WTC11 (cell line): Measurements from ENCODE around the gene RFTN2. TPM values are rescaled to one million over a fixed set of nuclear protein-coding genes. Genes with fewer than 3 reads are reported as not detected.

Experiments used
- ATAC-seq: fragments of 200-7000 bp; cut with Tn5 transposase; 2 replicates; pipeline ENCODE4 v1.10.0; 2021; ENCODE audit warnings: mild to moderate bottlenecking, moderate library complexity
- CTCF ChIA-PET: fragments of 300-600 bp; sonication (Branson Sonifier 250); formaldehyde crosslinking; loops from one replicate; lab custom pipeline; 2021; ENCODE audit warnings: antibody characterized with exemption; lab: Charles Lee
- POLR2A ChIA-PET: fragments of 350-600 bp; sonication (Branson Sonifier 250); formaldehyde crosslinking; loops from one replicate; lab custom pipeline; 2021; ENCODE audit warnings: antibody characterized with exemption; lab: Charles Lee
- DNase-seq: peaks from one replicate; pipeline ENCODE4 v3.0.0; 2021; ENCODE audit warnings: low spot score
- H3K27ac Mint-ChIP-seq: 2 replicates; pipeline ENCODE4 v1.8.0; 2021; ENCODE audit warnings: mixed read lengths
- H3K27me3 Mint-ChIP-seq: 2 replicates; pipeline ENCODE4 v1.8.0; 2021; ENCODE audit warnings: low read depth, mild to moderate bottlenecking, moderate library complexity, mixed read lengths
- H3K36me3 Mint-ChIP-seq: 2 replicates; pipeline ENCODE4 v1.8.0; 2021; ENCODE audit warnings: mixed read lengths
- H3K4me1 Mint-ChIP-seq: 2 replicates; pipeline ENCODE4 v1.8.0; 2022; ENCODE audit warnings: mixed read lengths
- H3K4me3 Mint-ChIP-seq: 2 replicates; pipeline ENCODE4 v1.8.0; 2021; ENCODE audit warnings: mild to moderate bottlenecking, moderate library complexity, mixed read lengths
- H3K9me3 Mint-ChIP-seq: 2 replicates; pipeline ENCODE4 v1.8.0; 2021; ENCODE audit warnings: mixed read lengths
- ATF3 ChIP-seq: sonication (generic); formaldehyde crosslinking; conservative IDR thresholded peaks from 2 replicates; pipeline ENCODE4 v1.8.1; 2022; ENCODE audit warnings: mild to moderate bottlenecking, missing genetic modification reagents
- EMX1 ChIP-seq: fragments of 250-450 bp; sonication (Bioruptor Pico); IDR thresholded peaks from 2 replicates; pipeline ENCODE4 v1.8.0; 2021; ENCODE audit warnings: mild to moderate bottlenecking
- ERG ChIP-seq: fragments of 250-450 bp; sonication (Bioruptor Pico); IDR thresholded peaks from 2 replicates; pipeline ENCODE4 v1.8.0; 2021; ENCODE audit warnings: mild to moderate bottlenecking
- JUN ChIP-seq: sonication (generic); formaldehyde crosslinking; IDR thresholded peaks from 2 replicates; pipeline ENCODE4 v1.8.0; 2023; ENCODE audit warnings: mild to moderate bottlenecking, missing genetic modification reagents
- MYBL2 ChIP-seq: sonication (generic); formaldehyde crosslinking; IDR thresholded peaks from 2 replicates; pipeline ENCODE4 v1.8.1; 2023; ENCODE audit warnings: mild to moderate bottlenecking, moderate library complexity, missing genetic modification reagents
- PRDM15 ChIP-seq: sonication (generic); formaldehyde crosslinking; IDR thresholded peaks from 2 replicates; pipeline ENCODE4 v1.8.0; 2022; ENCODE audit warnings: missing genetic modification reagents
- SMAD3 ChIP-seq: sonication (generic); formaldehyde crosslinking; IDR thresholded peaks from 2 replicates; pipeline ENCODE4 v1.8.0; 2022; ENCODE audit warnings: missing genetic modification reagents, mild to moderate bottlenecking, borderline replicate concordance
- SP1 ChIP-seq: sonication (generic); formaldehyde crosslinking; conservative IDR thresholded peaks from 2 replicates; pipeline ENCODE4 v1.8.1; 2022; ENCODE audit warnings: missing genetic modification reagents
- ZNF121 ChIP-seq: sonication (generic); formaldehyde crosslinking; IDR thresholded peaks from 2 replicates; pipeline ENCODE4 v1.8.0; 2023; ENCODE audit warnings: missing genetic modification reagents
- ZNF219 ChIP-seq: sonication (generic); formaldehyde crosslinking; IDR thresholded peaks from 2 replicates; pipeline ENCODE4 v1.8.0; 2023; ENCODE audit warnings: missing genetic modification reagents, mild to moderate bottlenecking, borderline replicate concordance
- ZNF317 ChIP-seq: sonication (generic); formaldehyde crosslinking; IDR thresholded peaks from 2 replicates; pipeline ENCODE4 v1.8.1; 2023; ENCODE audit warnings: low read depth, mild to moderate bottlenecking, moderate library complexity, missing genetic modification reagents, borderline replicate concordance
- ZNF532 ChIP-seq: fragments of 250-450 bp; sonication (Bioruptor Pico); IDR thresholded peaks from 2 replicates; pipeline ENCODE4 v1.9.0; 2021; ENCODE audit warnings: mild to moderate bottlenecking, borderline replicate concordance
- total RNA-seq: library from RNA; stranded (reverse); gene quantifications from 3 replicates; pipeline ENCODE4 v1.2.3, GENCODE V29; 2021
- TF ChIP-seq, protein P1 (sequence below): fragments of 250-450 bp; sonication (Bioruptor Pico); IDR thresholded peaks from 2 replicates; pipeline ENCODE4 v1.9.0; 2021; ENCODE audit warnings: moderate library complexity, mild to moderate bottlenecking, inconsistent platforms, borderline replicate concordance
- TF ChIP-seq, protein P2 (sequence below): sonication (generic); formaldehyde crosslinking; IDR thresholded peaks from 2 replicates; pipeline ENCODE4 v1.8.0; 2022; ENCODE audit warnings: mild to moderate bottlenecking, missing genetic modification reagents
- TF ChIP-seq, protein P3 (sequence below): fragments of 250-450 bp; sonication (Bioruptor Pico); IDR thresholded peaks from 2 replicates; pipeline ENCODE4 v2.1.2; 2022; ENCODE audit warnings: mild to moderate bottlenecking, moderate library complexity

Gene RFTN2
- total RNA-seq, 1 experiment from 2014 or later, result 1.9 TPM

DNA sequence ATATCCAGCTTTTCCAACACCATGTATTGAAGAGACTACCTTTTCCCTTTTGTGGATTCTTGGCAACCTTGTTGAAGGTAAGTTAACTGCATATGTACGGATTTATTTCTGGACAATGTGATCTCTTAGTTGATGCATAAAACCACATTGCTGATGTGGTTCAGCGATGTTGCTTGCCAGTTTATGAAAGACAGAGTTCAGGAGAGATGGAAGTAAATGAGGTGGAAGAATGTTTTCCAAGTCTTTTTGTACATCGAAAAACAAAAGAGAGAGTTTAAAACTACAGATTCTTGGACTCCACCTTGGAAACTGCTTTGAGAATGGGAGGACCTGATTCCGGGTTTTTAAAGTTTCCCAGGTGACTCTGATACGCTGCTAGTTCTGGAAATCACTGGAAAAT, 115.7 kb downstream of the RFTN2 start (continued):
- no peak for TF ChIP-seq PRDM15 (CRISPR knock-in tag)

DNA sequence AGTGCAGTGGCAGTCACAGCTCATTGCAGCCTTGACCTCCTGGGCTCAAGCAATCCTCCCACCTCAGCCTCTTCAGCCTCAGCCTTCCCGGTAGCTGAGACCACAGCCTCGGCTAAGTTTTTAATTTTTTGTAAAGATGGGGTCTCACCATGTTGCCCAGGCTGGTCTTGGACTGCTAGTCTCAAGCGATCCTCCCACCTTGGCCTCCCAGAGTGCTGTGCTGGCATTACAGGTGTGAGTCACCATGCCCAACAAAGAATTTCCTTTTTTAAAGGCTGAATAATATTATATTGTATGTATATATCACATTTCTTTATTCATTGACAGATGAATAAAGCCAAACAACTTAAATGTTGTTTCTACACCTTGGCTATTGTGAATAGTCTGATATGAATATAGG, 117.0 kb downstream of the RFTN2 start:
- Mint-ChIP-seq H3K27me3 (no peaks in the 10 kb centered on the region), H3K27ac (no peak overlapping the region; the same call in 1 of the 2 replicates), H3K4me1 (peaks cover 6% of the 10 kb centered on the region; the same call in 1 of the 2 replicates), H3K9me3 (peaks cover 4% of the 10 kb centered on the region), H3K36me3 (peaks cover 41% of the 10 kb centered on the region), H3K4me3 (no peak overlapping the region)
- ChIA-PET POLR2A (no interaction called here), CTCF (no interaction called here)
- ATAC-seq, result no peak
- no peak for DNase-seq
- peak; percentile 84 for TF ChIP-seq ZNF121 (CRISPR knock-in tag)
- no peak for TF ChIP-seq EMX1 (CRISPR knock-in tag)
- no peak for TF ChIP-seq ERG
- no peak for TF ChIP-seq ZNF532
- no peak for TF ChIP-seq SMAD3 (CRISPR knock-in tag)
- TF ChIP-seq, all 79 proteins: peak for 1

- POLR2A ChIA-PET, result interaction anchor here (0.6 kb wide), 1 partner anchor 52 kb away, joined by 3 read pairs; no protein-coding TSS in a partner anchor
- no peak overlapping the region for H3K4me3 Mint-ChIP-seq
- TF ChIP-seq ZNF219 (CRISPR knock-in tag), result no peak
- TF ChIP-seq, protein P1, sequence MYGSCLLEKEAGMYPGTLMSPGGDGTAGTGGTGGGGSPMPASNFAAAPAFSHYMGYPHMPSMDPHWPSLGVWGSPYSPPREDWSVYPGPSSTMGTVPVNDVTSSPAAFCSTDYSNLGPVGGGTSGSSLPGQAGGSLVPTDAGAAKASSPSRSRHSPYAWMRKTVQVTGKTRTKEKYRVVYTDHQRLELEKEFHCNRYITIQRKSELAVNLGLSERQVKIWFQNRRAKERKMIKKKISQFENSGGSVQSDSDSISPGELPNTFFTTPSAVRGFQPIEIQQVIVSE (CRISPR knock-in tag), result no peak
- TF ChIP-seq, protein P2, sequence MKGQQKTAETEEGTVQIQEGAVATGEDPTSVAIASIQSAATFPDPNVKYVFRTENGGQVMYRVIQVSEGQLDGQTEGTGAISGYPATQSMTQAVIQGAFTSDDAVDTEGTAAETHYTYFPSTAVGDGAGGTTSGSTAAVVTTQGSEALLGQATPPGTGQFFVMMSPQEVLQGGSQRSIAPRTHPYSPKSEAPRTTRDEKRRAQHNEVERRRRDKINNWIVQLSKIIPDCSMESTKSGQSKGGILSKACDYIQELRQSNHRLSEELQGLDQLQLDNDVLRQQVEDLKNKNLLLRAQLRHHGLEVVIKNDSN (CRISPR knock-in tag), result no peak
- TF ChIP-seq ZNF121 (CRISPR knock-in tag), result no peak
- no peak for TF ChIP-seq MYBL2 (CRISPR knock-in tag)
- no peak for TF ChIP-seq ZNF317 (CRISPR knock-in tag)
- TF ChIP-seq ZNF532, result no peak
- TF ChIP-seq, protein P3, sequence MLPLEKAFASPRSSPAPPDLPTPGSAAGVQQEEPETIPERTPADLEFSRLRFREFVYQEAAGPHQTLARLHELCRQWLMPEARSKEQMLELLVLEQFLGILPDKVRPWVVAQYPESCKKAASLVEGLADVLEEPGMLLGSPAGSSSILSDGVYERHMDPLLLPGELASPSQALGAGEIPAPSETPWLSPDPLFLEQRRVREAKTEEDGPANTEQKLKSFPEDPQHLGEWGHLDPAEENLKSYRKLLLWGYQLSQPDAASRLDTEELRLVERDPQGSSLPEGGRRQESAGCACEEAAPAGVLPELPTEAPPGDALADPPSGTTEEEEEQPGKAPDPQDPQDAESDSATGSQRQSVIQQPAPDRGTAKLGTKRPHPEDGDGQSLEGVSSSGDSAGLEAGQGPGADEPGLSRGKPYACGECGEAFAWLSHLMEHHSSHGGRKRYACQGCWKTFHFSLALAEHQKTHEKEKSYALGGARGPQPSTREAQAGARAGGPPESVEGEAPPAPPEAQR (CRISPR knock-in tag), result no peak
- TF ChIP-seq SP1, result no peak
- TF ChIP-seq JUN (CRISPR knock-in tag), result no peak
- TF ChIP-seq ATF3 (CRISPR knock-in tag), result no peak
- no peak for TF ChIP-seq SMAD3 (CRISPR knock-in tag)
Observed at GRCh38 chr2:197556456-197556855, 118.9 kb downstream of the RFTN2 start.

More at GRCh38 chr2:197556456-197556855, 118.9 kb downstream of the RFTN2 start:
- DNase-seq (no peak), ATAC-seq (no peak)
- Mint-ChIP-seq H3K27ac (peak overlapping the region; percentile 7; the same call in 1 of the 2 replicates), H3K4me1 (peaks cover 6% of the 10 kb centered on the region; the same call in 1 of the 2 replicates), H3K9me3 (no peaks in the 10 kb centered on the region), H3K27me3 (no peaks in the 10 kb centered on the region), H3K36me3 (peaks cover 39% of the 10 kb centered on the region)
- CTCF ChIA-PET, result no interaction called here
